Measurements from ENCODE around the gene LANCL2. TPM values are rescaled to one million over a fixed set of nuclear protein-coding genes. Genes with fewer than 3 reads are reported as not detected.
"Not testable (repeated sequence)": the region's sequence is repeated elsewhere in the genome, so short reads cannot be mapped to it uniquely, and the experiment has no call there.

Gene LANCL2
- total RNA-seq, 1 experiment from 2014 or later, result 23.9 TPM

GRCh38 chr7:55469271-55469681, 104.1 kb downstream of the LANCL2 start:
- DNase-seq (ENCODE audit: low read depth), result peak; percentile 18

- no peak for DNase-seq (ENCODE audit: low read depth)
Observed at GRCh38 chr7:55469721-55470120, 104.6 kb downstream of the LANCL2 start.

GRCh38 chr7:55470261-55470660, 105.1 kb downstream of the LANCL2 start:
- no peak for DNase-seq (ENCODE audit: low read depth)

GRCh38 chr7:55471594-55471993, 106.5 kb downstream of the LANCL2 start:
- not testable (repeated sequence) for DNase-seq (ENCODE audit: low read depth)

- DNase-seq (ENCODE audit: low read depth), result not testable (repeated sequence)
Observed at GRCh38 chr7:55472406-55472805, 107.3 kb downstream of the LANCL2 start.

- DNase-seq (ENCODE audit: low read depth), result no peak
Observed at GRCh38 chr7:55472928-55473725, 108.0 kb downstream of the LANCL2 start.

- no peak for DNase-seq (ENCODE audit: low read depth)
Observed at GRCh38 chr7:55473932-55474331, 108.8 kb downstream of the LANCL2 start.

GRCh38 chr7:55474944-55475854, 110.1 kb downstream of the LANCL2 start:
- no peak for DNase-seq (ENCODE audit: low read depth)

GRCh38 chr7:55475855-55476803, 111.0 kb downstream of the LANCL2 start:
- DNase-seq (ENCODE audit: low read depth), result peak; percentile 53

- no peak for DNase-seq (ENCODE audit: low read depth)
Observed at GRCh38 chr7:55476852-55477780, 112.0 kb downstream of the LANCL2 start.

GRCh38 chr7:55477781-55478374, 112.7 kb downstream of the LANCL2 start:
- peak; percentile 98 for DNase-seq (ENCODE audit: low read depth)

GRCh38 chr7:55478700-55479099, 113.6 kb downstream of the LANCL2 start:
- DNase-seq (ENCODE audit: low read depth), result no peak

- DNase-seq (ENCODE audit: low read depth), result no peak
Observed at GRCh38 chr7:55481155-55481554, 116.0 kb downstream of the LANCL2 start.

- no peak for DNase-seq (ENCODE audit: low read depth)
Observed at GRCh38 chr7:55483046-55483445, 117.9 kb downstream of the LANCL2 start.

Other genes starting within 250 kb of the LANCL2 start
- gene VOPP1, start 207.2 kb downstream of the LANCL2 start, total RNA-seq (2014; rRNA removed), result 192 and 201 TPM in 2 replicates